Left lung (tissue), 10 donors: ENCODE results near the gene CHST8. TPM values are rescaled to one million over a fixed set of nuclear protein-coding genes. Genes with fewer than 3 reads are reported as not detected.
"Not testable (repeated sequence)": the region's sequence is repeated elsewhere in the genome, so short reads cannot be mapped to it uniquely, and the experiment has no call there.

Experiments
- ATAC-seq: fragments of 200-7000 bp; cut with Tn5 transposase; one replicate; pipeline ENCODE4 v1.9.1; 2020; ENCODE audit warnings: moderate library complexity
- DNase-seq, 4 donors: peaks; one replicate each; pipeline ENCODE4 v3.0.0-alpha.2; 2013 to 2020
- H3K27ac ChIP-seq, 2 donors: fragments of 200-600 bp; sonication (generic) in 1 of 2; one replicate each; pipeline versions ENCODE4 v1.5.0 to v1.8.0; 2020 to 2021
- H3K27me3 ChIP-seq, 2 donors: fragments of 200-600 bp; sonication (generic) in 1 of 2; one replicate each; pipeline versions ENCODE4 v1.5.0 to v1.8.0; 2020 to 2021
- H3K36me3 ChIP-seq, 2 donors: fragments of 200-600 bp; sonication (generic) in 1 of 2; one replicate each; pipeline versions ENCODE4 v1.5.0 to v1.8.0; 2020 to 2021
- H3K4me1 ChIP-seq, 2 donors: fragments of 200-600 bp; one replicate each; pipeline ENCODE4 v1.8.0; 2021
- H3K4me3 ChIP-seq, 2 donors: fragments of 200-600 bp; sonication (generic) in 1 of 2; one replicate each; pipeline versions ENCODE4 v1.5.0 to v1.8.0; 2020 to 2021; ENCODE audit warnings: mild to moderate bottlenecking in 1 of 2
- H3K9me3 ChIP-seq, 2 donors: fragments of 200-600 bp; sonication (generic) in 1 of 2; one replicate each; pipeline versions ENCODE4 v1.5.0 to v1.8.0; 2020 to 2021
- intact Hi-C, 2 donors: fragments of 100-400 bp; cut with DNase I; formaldehyde crosslinking; loops; one replicate each; pipeline versions ENCODE4 v1.11.2 to v1.14.2; 2022
- polyA plus RNA-seq, 6 donors: library from polyadenylated mRNA; unstranded; fragments of 120-200 nt; gene quantifications; one replicate each; pipeline ENCODE4 v1.2.1, GENCODE V29; 2013; ENCODE audit not compliant: insufficient read length in 6 of 6
- total RNA-seq, 2 donors: library from RNA; stranded (reverse); fragmentation: NEBNext Ultra II Directional; extraction: Animal tissue kit (Norgen Biotek cat#: 25700); gene quantifications; one replicate each; pipeline ENCODE4 v1.2.1, GENCODE V29; 2021
- TF ChIP-seq, protein P1 (sequence below), 2 donors: fragments of 200-600 bp; sonication (generic) in 1 of 2; IDR thresholded peaks; one replicate each; pipeline versions ENCODE4 v1.5.0 to v1.8.0; 2021; ENCODE audit warnings: antibody characterized with exemption in 2 of 2
- donor health status: DM: no; HTN: yes; CAD: no.
- donor health status: DM: no; HTN: no; CAD: no.

CHST8 gene
- total and polyA plus RNA-seq, 8 donors = 0.24 to 0.47 TPM; not detected in 6

GRCh38 chr19:33662391-33663092 lies 40.8 kb downstream of the CHST8 start:
- H3K4me3 ChIP-seq = no peak overlapping the region
- no peak for DNase-seq
- TF ChIP-seq, protein P1, sequence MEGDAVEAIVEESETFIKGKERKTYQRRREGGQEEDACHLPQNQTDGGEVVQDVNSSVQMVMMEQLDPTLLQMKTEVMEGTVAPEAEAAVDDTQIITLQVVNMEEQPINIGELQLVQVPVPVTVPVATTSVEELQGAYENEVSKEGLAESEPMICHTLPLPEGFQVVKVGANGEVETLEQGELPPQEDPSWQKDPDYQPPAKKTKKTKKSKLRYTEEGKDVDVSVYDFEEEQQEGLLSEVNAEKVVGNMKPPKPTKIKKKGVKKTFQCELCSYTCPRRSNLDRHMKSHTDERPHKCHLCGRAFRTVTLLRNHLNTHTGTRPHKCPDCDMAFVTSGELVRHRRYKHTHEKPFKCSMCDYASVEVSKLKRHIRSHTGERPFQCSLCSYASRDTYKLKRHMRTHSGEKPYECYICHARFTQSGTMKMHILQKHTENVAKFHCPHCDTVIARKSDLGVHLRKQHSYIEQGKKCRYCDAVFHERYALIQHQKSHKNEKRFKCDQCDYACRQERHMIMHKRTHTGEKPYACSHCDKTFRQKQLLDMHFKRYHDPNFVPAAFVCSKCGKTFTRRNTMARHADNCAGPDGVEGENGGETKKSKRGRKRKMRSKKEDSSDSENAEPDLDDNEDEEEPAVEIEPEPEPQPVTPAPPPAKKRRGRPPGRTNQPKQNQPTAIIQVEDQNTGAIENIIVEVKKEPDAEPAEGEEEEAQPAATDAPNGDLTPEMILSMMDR (IDR thresholded peaks at IDR 0.05) = no peak
- no peak overlapping the region for H3K27ac ChIP-seq
- no peaks in the 10 kb centered on the region for H3K9me3 ChIP-seq
- intact Hi-C loops = no loop called here
- peaks cover 0 to 36% of the 10 kb centered on the region in 2 donors for H3K27me3 ChIP-seq
- ATAC-seq = no peak
- H3K4me1 ChIP-seq = no peaks in the 10 kb centered on the region
- H3K36me3 ChIP-seq = no peaks in the 10 kb centered on the region

GRCh38 chr19:33663316-33663715 lies 41.6 kb downstream of the CHST8 start:
- H3K27me3 ChIP-seq = peaks cover 0 to 28% of the 10 kb centered on the region in 2 donors
- H3K27ac ChIP-seq, H3K4me1 ChIP-seq, H3K4me3 ChIP-seq, DNase-seq, intact Hi-C loops, ATAC-seq, H3K9me3 ChIP-seq, H3K36me3 ChIP-seq: not testable (repeated sequence)

DNA sequence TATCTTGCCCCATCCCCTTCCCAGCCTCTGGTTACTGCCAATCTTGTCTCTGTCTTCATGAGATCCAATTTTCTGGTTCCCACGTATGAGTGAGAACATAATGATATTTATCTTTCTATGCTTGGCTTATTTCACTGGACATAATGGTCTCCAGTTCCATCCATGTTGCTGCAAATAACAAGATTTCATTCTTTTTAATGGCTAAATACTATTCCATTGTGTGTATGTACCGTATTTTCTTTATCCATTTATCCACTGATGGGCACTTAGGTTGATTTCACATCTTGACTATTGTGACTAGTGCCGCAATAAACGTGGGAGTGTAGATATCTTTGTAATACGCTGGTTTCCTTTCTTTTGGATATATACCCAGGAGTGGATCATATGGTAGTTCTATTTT lies 43.0 kb downstream of the CHST8 start:
- Histone ChIP-seq H3K9me3 (no peaks in the 10 kb centered on the region), H3K36me3 (no peaks in the 10 kb centered on the region), H3K4me1 (no peaks in the 10 kb centered on the region), H3K4me3 (no peak overlapping the region), H3K27me3 (peaks cover 0 to 23% of the 10 kb centered on the region in 2 donors), H3K27ac (no peak overlapping the region)
- TF ChIP-seq, protein P1 (IDR thresholded peaks at IDR 0.05) = no peak
- intact Hi-C loops = no loop called here
- DNase-seq (no peak), ATAC-seq (no peak)

- H3K27ac ChIP-seq = no peak overlapping the region
- no peak for ATAC-seq
- H3K36me3 ChIP-seq = no peaks in the 10 kb centered on the region
- DNase-seq = no peak
- intact Hi-C loops = no loop called here
- TF ChIP-seq, protein P1 (IDR thresholded peaks at IDR 0.05) = no peak
- H3K9me3 ChIP-seq = no peaks in the 10 kb centered on the region
- H3K4me1 ChIP-seq = no peaks in the 10 kb centered on the region
- no peak overlapping the region for H3K4me3 ChIP-seq
- peaks cover 0 to 28% of the 10 kb centered on the region in 2 donors for H3K27me3 ChIP-seq
Measured at GRCh38 chr19:33665776-33666595, 44.2 kb downstream of the CHST8 start.

DNA sequence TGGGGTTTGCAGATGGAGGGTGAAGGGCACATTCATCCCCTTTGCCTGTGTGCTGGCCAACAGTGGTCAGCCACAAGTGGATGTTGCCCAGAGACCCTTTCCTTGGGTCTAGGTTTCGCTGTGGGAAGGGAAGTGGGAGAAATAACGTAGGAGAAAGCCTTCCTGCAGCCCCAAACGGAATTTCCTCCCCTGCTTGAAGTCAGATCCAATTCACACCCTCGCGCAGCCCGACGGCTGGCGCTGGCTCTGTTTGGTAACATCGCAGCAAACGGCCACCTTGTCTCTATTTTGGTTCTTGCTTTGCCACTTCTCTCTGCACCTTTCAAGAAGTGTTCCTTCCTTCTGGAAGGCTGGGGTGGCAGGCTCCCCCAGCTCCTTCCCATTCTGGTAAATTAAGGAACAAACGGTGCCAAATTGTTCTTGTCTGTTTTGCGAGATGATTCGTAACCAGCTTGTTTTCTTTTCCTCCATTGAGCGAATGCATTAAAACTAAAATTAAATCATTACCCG lies 45.4 kb downstream of the CHST8 start:
- ATAC-seq = no peak

More for the DNA sequence above, 45.4 kb downstream of the CHST8 start:
- Histone ChIP-seq H3K4me1 (no peaks in the 10 kb centered on the region), H3K36me3 (no peaks in the 10 kb centered on the region), H3K4me3 (no peak overlapping the region), H3K27me3 (peaks cover 0 to 17% of the 10 kb centered on the region in 2 donors), H3K27ac (no peak overlapping the region), H3K9me3 (no peaks in the 10 kb centered on the region)
- no peak for DNase-seq
- intact Hi-C loops = no loop called here
- TF ChIP-seq, protein P1 (IDR thresholded peaks at IDR 0.05) = no peak
